Keratinocyte (primary cell): ENCODE measurements around the gene ADAMTS16. TPM values are rescaled to one million over a fixed set of nuclear protein-coding genes. Genes with fewer than 3 reads are reported as not detected.

Source experiments
- DNase-seq: peaks from one replicate; pipeline ENCODE4 v3.0.0-alpha.2; 2011; ENCODE audit warnings: low read depth, missing footprints, low spot score
- FAIRE-seq: peaks from 2 replicates; lab custom pipeline; 2011; peaks lifted over from hg19 to GRCh38; lab: Jason Lieb, UNC
- H2AFZ ChIP-seq: 2 replicates; pipeline ENCODE4 v1.6.0; 2012; ENCODE audit warnings: low read length, control low read depth, inconsistent platforms; ENCODE audit not compliant: control insufficient read depth
- H3K27ac ChIP-seq: 2 replicates; pipeline ENCODE4 v1.5.1; 2011; ENCODE audit warnings: low read length; ENCODE audit not compliant: control insufficient read depth, insufficient read depth
- H3K27me3 ChIP-seq: 3 replicates; pipeline ENCODE4 v1.6.0; 2011; ENCODE audit warnings: low read length; ENCODE audit not compliant: control insufficient read depth, insufficient read depth; ENCODE audit errors: extremely low read depth
- H3K36me3 ChIP-seq, 2 experiments: 2 replicates in 1 of 2; 3 replicates in 1 of 2; pipeline ENCODE4 v1.5.1; 2011; ENCODE audit warnings: low read length in 2 of 2, mild to moderate bottlenecking in 1 of 2; ENCODE audit not compliant: control insufficient read depth in 2 of 2, insufficient read depth in 2 of 2; ENCODE audit errors: extremely low read depth in 1 of 2
- H3K4me1 ChIP-seq: 3 replicates; pipeline ENCODE4 v1.5.1; 2011; ENCODE audit warnings: low read length; ENCODE audit not compliant: control insufficient read depth, insufficient read depth; ENCODE audit errors: extremely low read depth
- H3K4me2 ChIP-seq: 3 replicates; pipeline ENCODE4 v1.6.0; 2011; ENCODE audit warnings: low read depth, low read length; ENCODE audit not compliant: control insufficient read depth, insufficient read depth; ENCODE audit errors: extremely low read depth
- H3K4me3 ChIP-seq, 3 experiments: fragments of 200-600 bp in 1 of 3; sonication (generic) in 1 of 3; 2 replicates in 2 of 3; 3 replicates in 1 of 3; pipeline ENCODE4 v1.5.1; 2011 to 2016; ENCODE audit warnings: low read length in 3 of 3, mild to moderate bottlenecking in 3 of 3, control low read depth in 2 of 3, inconsistent platforms in 1 of 3, low read depth in 1 of 3, mixed read lengths in 1 of 3, mixed run types in 1 of 3, moderate library complexity in 1 of 3; ENCODE audit not compliant: control insufficient read depth in 2 of 3, insufficient read depth in 2 of 3; ENCODE audit errors: extremely low read depth in 1 of 3
- H3K79me2 ChIP-seq: 2 replicates; pipeline ENCODE4 v1.6.0; 2012; ENCODE audit warnings: low read length; ENCODE audit not compliant: control insufficient read depth, insufficient read depth
- H3K9ac ChIP-seq: 3 replicates; pipeline ENCODE4 v1.6.0; 2011; ENCODE audit warnings: low read length; ENCODE audit not compliant: control insufficient read depth, insufficient read depth; ENCODE audit errors: extremely low read depth
- H3K9me1 ChIP-seq: 3 replicates; pipeline ENCODE4 v1.6.0; 2011; ENCODE audit warnings: low read length; ENCODE audit not compliant: control insufficient read depth, insufficient read depth; ENCODE audit errors: extremely low read depth
- H3K9me3 ChIP-seq: 2 replicates; pipeline ENCODE4 v1.5.1; 2012; ENCODE audit warnings: low read depth, low read length; ENCODE audit not compliant: control insufficient read depth
- H4K20me1 ChIP-seq: 3 replicates; pipeline ENCODE4 v1.6.0; 2011; ENCODE audit warnings: low read length; ENCODE audit not compliant: control insufficient read depth, insufficient read depth; ENCODE audit errors: extremely low read depth
- EZH2 ChIP-seq: IDR thresholded peaks from one replicate; pipeline ENCODE4 v1.6.1; 2012; ENCODE audit warnings: inconsistent platforms, mild to moderate bottlenecking, low read length, moderate library complexity
- dilution Hi-C: fragments of 300-500 bp; cut with MboI; formaldehyde crosslinking; loops from one replicate; pipeline ENCODE4 v1.7.0; 2020; ENCODE audit warnings: low sequenced_read_pairs; ENCODE audit not compliant: extremely low pct_ligation_motif_present
- polyA plus RNA-seq, 5 experiments: library from polyadenylated mRNA; depleted of rRNA in 3 of 5; stranded (reverse) in 3 of 5; stranded (forward) in 1 of 5; unstranded in 1 of 5; fragments of >200 nt; gene quantifications; 1 replicate in 1 of 5; 2 replicates in 3 of 5; 3 replicates in 1 of 5; pipeline versions ENCODE4 v1.2.1 to v1.2.3, GENCODE V29; 2011 to 2012; ENCODE audit warnings: missing spikeins in 2 of 5, low read depth in 1 of 5, low replicate concordance in 1 of 5
- TF ChIP-seq, protein P1 (sequence below), 3 experiments: IDR thresholded peaks in 1 of 3; conservative IDR thresholded peaks in 1 of 3; optimal IDR thresholded peaks in 1 of 3; 2 replicates in 2 of 3; 3 replicates in 1 of 3; pipeline versions ENCODE3 to v1.5.1; 2011; ENCODE audit warnings: low read length in 3 of 3, mild to moderate bottlenecking in 3 of 3, moderate library complexity in 2 of 3, control low read depth in 1 of 3, inconsistent platforms in 1 of 3; ENCODE audit not compliant: insufficient read depth in 2 of 3; ENCODE audit errors: extremely low read depth in 1 of 3

Gene ADAMTS16
- polyA plus RNA-seq, 1 donor (not counting 4 experiments of a cell fraction or from before 2014, with no cell fraction given): not detected

DNA sequence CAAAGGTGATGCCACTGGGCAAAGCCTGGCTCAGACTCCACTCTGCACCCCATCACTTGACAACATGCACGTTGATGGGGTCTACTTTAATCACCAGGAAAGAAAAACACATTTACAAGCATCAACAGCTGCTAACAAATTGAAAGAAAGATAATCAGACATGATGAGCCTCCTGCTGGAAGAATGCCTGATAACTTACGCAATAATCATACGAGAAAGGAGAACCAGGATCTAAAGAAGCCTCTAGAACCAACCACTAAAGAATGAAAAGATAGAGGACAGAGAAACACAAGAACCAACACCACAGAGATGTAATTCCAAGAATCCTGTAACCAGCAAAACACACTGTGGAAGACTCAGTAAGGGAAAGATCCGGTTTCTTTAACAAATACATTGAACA, 162.1 kb downstream of the ADAMTS16 start:
- Histone ChIP-seq H3K27me3 (no peaks in the 10 kb centered on the region), H3K27ac (no peak overlapping the region), H3K4me2 (no peak overlapping the region), H3K79me2 (no peaks in the 10 kb centered on the region), H3K9me3 (no peaks in the 10 kb centered on the region), H2AFZ (no peak overlapping the region), H3K9me1 (no peaks in the 10 kb centered on the region), H4K20me1 (no peaks in the 10 kb centered on the region), H3K4me1 (no peaks in the 10 kb centered on the region), H3K36me3 (no peaks in the 10 kb centered on the region), H3K4me3 (no peak overlapping the region), H3K9ac (no peak overlapping the region)
- no peak for FAIRE-seq
- no peak for TF ChIP-seq EZH2
- TF ChIP-seq, protein P1, sequence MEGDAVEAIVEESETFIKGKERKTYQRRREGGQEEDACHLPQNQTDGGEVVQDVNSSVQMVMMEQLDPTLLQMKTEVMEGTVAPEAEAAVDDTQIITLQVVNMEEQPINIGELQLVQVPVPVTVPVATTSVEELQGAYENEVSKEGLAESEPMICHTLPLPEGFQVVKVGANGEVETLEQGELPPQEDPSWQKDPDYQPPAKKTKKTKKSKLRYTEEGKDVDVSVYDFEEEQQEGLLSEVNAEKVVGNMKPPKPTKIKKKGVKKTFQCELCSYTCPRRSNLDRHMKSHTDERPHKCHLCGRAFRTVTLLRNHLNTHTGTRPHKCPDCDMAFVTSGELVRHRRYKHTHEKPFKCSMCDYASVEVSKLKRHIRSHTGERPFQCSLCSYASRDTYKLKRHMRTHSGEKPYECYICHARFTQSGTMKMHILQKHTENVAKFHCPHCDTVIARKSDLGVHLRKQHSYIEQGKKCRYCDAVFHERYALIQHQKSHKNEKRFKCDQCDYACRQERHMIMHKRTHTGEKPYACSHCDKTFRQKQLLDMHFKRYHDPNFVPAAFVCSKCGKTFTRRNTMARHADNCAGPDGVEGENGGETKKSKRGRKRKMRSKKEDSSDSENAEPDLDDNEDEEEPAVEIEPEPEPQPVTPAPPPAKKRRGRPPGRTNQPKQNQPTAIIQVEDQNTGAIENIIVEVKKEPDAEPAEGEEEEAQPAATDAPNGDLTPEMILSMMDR (optimal IDR thresholded peaks at IDR 0.05 in 1 of 3, IDR thresholded peaks at IDR 0.05 in 1 of 3, conservative IDR thresholded peaks at IDR 0.05 in 1 of 3; ENCODE audit: extremely low read depth in 1 of 3, insufficient read depth in 2 of 3, low read length in 3 of 3): no peak
- dilution Hi-C loops: no loop called here
- DNase-seq: no peak

DNA sequence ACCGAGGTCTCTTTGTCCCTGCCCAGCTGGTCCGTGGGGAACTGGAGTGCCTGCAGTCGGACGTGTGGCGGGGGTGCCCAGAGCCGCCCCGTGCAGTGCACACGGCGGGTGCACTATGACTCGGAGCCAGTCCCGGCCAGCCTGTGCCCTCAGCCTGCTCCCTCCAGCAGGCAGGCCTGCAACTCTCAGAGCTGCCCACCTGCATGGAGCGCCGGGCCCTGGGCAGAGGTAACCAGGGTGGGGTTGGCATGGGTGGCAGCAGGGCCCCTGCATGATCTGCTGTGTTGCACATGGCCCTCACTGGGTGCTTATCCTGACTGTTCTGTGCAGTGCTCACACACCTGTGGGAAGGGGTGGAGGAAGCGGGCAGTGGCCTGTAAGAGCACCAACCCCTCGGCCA, 163.1 kb downstream of the ADAMTS16 start:
- no peak overlapping the region for H3K9ac ChIP-seq
- no peaks in the 10 kb centered on the region for H3K9me1 ChIP-seq
- dilution Hi-C loops: no loop called here
- no peaks in the 10 kb centered on the region for H4K20me1 ChIP-seq
- no peaks in the 10 kb centered on the region for H3K36me3 ChIP-seq
- no peak for DNase-seq
- H3K9me3 ChIP-seq: no peaks in the 10 kb centered on the region
- FAIRE-seq: no peak
- TF ChIP-seq, protein P1 (optimal IDR thresholded peaks at IDR 0.05 in 1 of 3, IDR thresholded peaks at IDR 0.05 in 1 of 3, conservative IDR thresholded peaks at IDR 0.05 in 1 of 3; ENCODE audit: extremely low read depth in 1 of 3, insufficient read depth in 2 of 3, low read length in 3 of 3): no peak
- TF ChIP-seq EZH2: no peak
- H3K27ac ChIP-seq: no peak overlapping the region
- H3K4me3 ChIP-seq: no peak overlapping the region
- no peak overlapping the region for H2AFZ ChIP-seq
- no peaks in the 10 kb centered on the region for H3K27me3 ChIP-seq
- H3K4me1 ChIP-seq: no peaks in the 10 kb centered on the region
- H3K4me2 ChIP-seq: no peak overlapping the region
- no peaks in the 10 kb centered on the region for H3K79me2 ChIP-seq
